ENCODE results near the gene TBC1D21.

The TBC1D21 gene

GRCh38 chr15:73927003-73927475, 53.7 kb downstream of the TBC1D21 start:
- H3K9me3 ChIP-seq, result no peaks in the 10 kb centered on the region
- peaks cover 54% of the 10 kb centered on the region for H3K27me3 ChIP-seq
- H3K4me1 ChIP-seq (ENCODE audit: control insufficient read depth in 1 of 2, insufficient read depth in 1 of 2, low read depth in 1 of 2, low read length in 1 of 2), result peaks cover 29 to 48% of the 10 kb centered on the region in 2 experiments
- no peak for TF ChIP-seq CTCF (IDR thresholded peaks at IDR 0.05)
- peak overlapping the region; percentile 76 to 78 for H3K4me3 ChIP-seq (ENCODE audit: low read depth in 1 of 2, low read length in 1 of 2)
- no peaks in the 10 kb centered on the region for H3K36me3 ChIP-seq
- H3K27ac ChIP-seq, result peak overlapping the region; percentile 74

GRCh38 chr15:73927476-73928240, 54.3 kb downstream of the TBC1D21 start:
- Histone ChIP-seq H3K27ac (peak overlapping the region; percentile 74), H3K4me3 (ENCODE audit: low read depth in 1 of 2, low read length in 1 of 2) (peak overlapping the region; percentile 76 to 78)
- TF ChIP-seq CTCF (IDR thresholded peaks at IDR 0.05), result peak; percentile 89

GRCh38 chr15:73928241-73928579, 54.8 kb downstream of the TBC1D21 start:
- Histone ChIP-seq H3K9me3 (no peaks in the 10 kb centered on the region), H3K27ac (no peak overlapping the region), H3K36me3 (no peaks in the 10 kb centered on the region), H3K4me1 (ENCODE audit: control insufficient read depth in 1 of 2, insufficient read depth in 1 of 2, low read depth in 1 of 2, low read length in 1 of 2) (peaks cover 17 to 36% of the 10 kb centered on the region in 2 experiments), H3K27me3 (peaks cover 54% of the 10 kb centered on the region), H3K4me3 (ENCODE audit: low read depth in 1 of 2, low read length in 1 of 2) (peak overlapping the region; percentile 76 to 78)
- TF ChIP-seq CTCF (IDR thresholded peaks at IDR 0.05), result no peak

More at GRCh38 chr15:73927476-73928240, 54.3 kb downstream of the TBC1D21 start:
- Histone ChIP-seq H3K27me3 (peaks cover 54% of the 10 kb centered on the region), H3K36me3 (no peaks in the 10 kb centered on the region), H3K9me3 (no peaks in the 10 kb centered on the region), H3K4me1 (ENCODE audit: control insufficient read depth in 1 of 2, insufficient read depth in 1 of 2, low read depth in 1 of 2, low read length in 1 of 2) (peaks cover 23 to 42% of the 10 kb centered on the region in 2 experiments)

GRCh38 chr15:73928971-73929627, 55.7 kb downstream of the TBC1D21 start:
- Histone ChIP-seq H3K27me3 (peaks cover 54% of the 10 kb centered on the region), H3K36me3 (no peaks in the 10 kb centered on the region), H3K4me1 (ENCODE audit: control insufficient read depth in 1 of 2, insufficient read depth in 1 of 2, low read depth in 1 of 2, low read length in 1 of 2) (peaks cover 17 to 27% of the 10 kb centered on the region in 2 experiments), H3K4me3 (ENCODE audit: low read depth in 1 of 2, low read length in 1 of 2) (no peak overlapping the region), H3K9me3 (no peaks in the 10 kb centered on the region), H3K27ac (no peak overlapping the region)
- no peak for TF ChIP-seq CTCF (IDR thresholded peaks at IDR 0.05)

- Histone ChIP-seq H3K27ac (no peak overlapping the region), H3K9me3 (no peaks in the 10 kb centered on the region), H3K4me1 (ENCODE audit: control insufficient read depth in 1 of 2, insufficient read depth in 1 of 2, low read depth in 1 of 2, low read length in 1 of 2) (peaks cover 17 to 20% of the 10 kb centered on the region in 2 experiments), H3K4me3 (ENCODE audit: low read depth in 1 of 2, low read length in 1 of 2) (no peak overlapping the region), H3K36me3 (no peaks in the 10 kb centered on the region), H3K27me3 (peaks cover 45% of the 10 kb centered on the region)
- no peak for TF ChIP-seq CTCF (IDR thresholded peaks at IDR 0.05)
Measured at GRCh38 chr15:73930371-73930770, 57.0 kb downstream of the TBC1D21 start.
